ENCODE measurements around the gene CHIC2.

- TF ChIP-seq, protein P1, sequence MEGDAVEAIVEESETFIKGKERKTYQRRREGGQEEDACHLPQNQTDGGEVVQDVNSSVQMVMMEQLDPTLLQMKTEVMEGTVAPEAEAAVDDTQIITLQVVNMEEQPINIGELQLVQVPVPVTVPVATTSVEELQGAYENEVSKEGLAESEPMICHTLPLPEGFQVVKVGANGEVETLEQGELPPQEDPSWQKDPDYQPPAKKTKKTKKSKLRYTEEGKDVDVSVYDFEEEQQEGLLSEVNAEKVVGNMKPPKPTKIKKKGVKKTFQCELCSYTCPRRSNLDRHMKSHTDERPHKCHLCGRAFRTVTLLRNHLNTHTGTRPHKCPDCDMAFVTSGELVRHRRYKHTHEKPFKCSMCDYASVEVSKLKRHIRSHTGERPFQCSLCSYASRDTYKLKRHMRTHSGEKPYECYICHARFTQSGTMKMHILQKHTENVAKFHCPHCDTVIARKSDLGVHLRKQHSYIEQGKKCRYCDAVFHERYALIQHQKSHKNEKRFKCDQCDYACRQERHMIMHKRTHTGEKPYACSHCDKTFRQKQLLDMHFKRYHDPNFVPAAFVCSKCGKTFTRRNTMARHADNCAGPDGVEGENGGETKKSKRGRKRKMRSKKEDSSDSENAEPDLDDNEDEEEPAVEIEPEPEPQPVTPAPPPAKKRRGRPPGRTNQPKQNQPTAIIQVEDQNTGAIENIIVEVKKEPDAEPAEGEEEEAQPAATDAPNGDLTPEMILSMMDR (IDR thresholded peaks at IDR 0.05), result no peak
- TF ChIP-seq EZH2phosphoT487 (IDR thresholded peaks at IDR 0.05), result no peak
Observed at GRCh38 chr4:54104907-54105306, 40.5 kb upstream of the CHIC2 start.
